ENCODE data around the gene ZDHHC7.

The ZDHHC7 gene

GRCh38 chr16:84927621-84928591 is 83.4 kb downstream of the ZDHHC7 start:
- H3K36me3 ChIP-seq (replicated peaks), result no peaks in the 10 kb centered on the region
- no peaks in the 10 kb centered on the region for H3K27me3 ChIP-seq (replicated peaks)
- DNase-seq, result no peak
- in situ Hi-C loops (cut with HindIII; ENCODE audit: low pct_ligation_motif_present, low sequenced_read_pairs), result no loop called here
- TF ChIP-seq CTCF (IDR thresholded peaks at IDR 0.05; ENCODE audit: low read depth, low read length, missing control alignments), result no peak
- no peak overlapping the region for H3K27ac ChIP-seq
- no peak overlapping the region for H3K4me3 ChIP-seq (ENCODE audit: low read depth, low read length)

- no peaks in the 10 kb centered on the region for H3K36me3 ChIP-seq (replicated peaks)
- no peak overlapping the region for H3K4me3 ChIP-seq (ENCODE audit: low read depth, low read length)
- no peak overlapping the region for H3K27ac ChIP-seq
- TF ChIP-seq CTCF (IDR thresholded peaks at IDR 0.05; ENCODE audit: low read depth, low read length, missing control alignments), result no peak
- no peaks in the 10 kb centered on the region for H3K27me3 ChIP-seq (replicated peaks)
- in situ Hi-C loops (cut with HindIII; ENCODE audit: low pct_ligation_motif_present, low sequenced_read_pairs), result no loop called here
- no peak for DNase-seq
These were observed 84.9 kb downstream of the ZDHHC7 start for GRCh38 chr16:84926462-84926861.

- Histone ChIP-seq H3K4me3 (ENCODE audit: low read depth, low read length) (no peak overlapping the region), H3K36me3 (replicated peaks) (no peaks in the 10 kb centered on the region), H3K27me3 (replicated peaks) (no peaks in the 10 kb centered on the region), H3K27ac (no peak overlapping the region)
- no peak for TF ChIP-seq CTCF (IDR thresholded peaks at IDR 0.05; ENCODE audit: low read depth, low read length, missing control alignments)
- DNase-seq, result no peak
- in situ Hi-C loops (cut with HindIII; ENCODE audit: low pct_ligation_motif_present, low sequenced_read_pairs), result no loop called here
These were observed 85.5 kb downstream of the ZDHHC7 start for GRCh38 chr16:84925773-84926372.

- Histone ChIP-seq H3K36me3 (replicated peaks) (no peaks in the 10 kb centered on the region), H3K27ac (no peak overlapping the region), H3K27me3 (replicated peaks) (no peaks in the 10 kb centered on the region), H3K4me3 (ENCODE audit: low read depth, low read length) (no peak overlapping the region)
- in situ Hi-C loops (cut with HindIII; ENCODE audit: low pct_ligation_motif_present, low sequenced_read_pairs), result no loop called here
- peak; percentile 84 for TF ChIP-seq CTCF (IDR thresholded peaks at IDR 0.05; ENCODE audit: low read depth, low read length, missing control alignments)
- no peak for DNase-seq
These were observed 86.1 kb downstream of the ZDHHC7 start for GRCh38 chr16:84925092-84925772.

- in situ Hi-C loops (cut with HindIII; ENCODE audit: low pct_ligation_motif_present, low sequenced_read_pairs), result no loop called here
- Histone ChIP-seq H3K36me3 (replicated peaks) (no peaks in the 10 kb centered on the region), H3K27me3 (replicated peaks) (no peaks in the 10 kb centered on the region), H3K27ac (no peak overlapping the region), H3K4me3 (ENCODE audit: low read depth, low read length) (no peak overlapping the region)
- DNase-seq, result no peak
- TF ChIP-seq CTCF (IDR thresholded peaks at IDR 0.05; ENCODE audit: low read depth, low read length, missing control alignments), result no peak
These were observed 86.8 kb downstream of the ZDHHC7 start for GRCh38 chr16:84924331-84925091.

Data from brain microvascular endothelial cell (primary cell).